Tibial nerve (tissue), 4 donors: ENCODE measurements around the gene ZNF74.
"Not testable (repeated sequence)": the region's sequence is repeated elsewhere in the genome, so short reads cannot be mapped to it uniquely, and the experiment has no call there.

Experiments used
- EP300 ChIP-seq, 2 donors: sonication (generic); formaldehyde crosslinking; IDR thresholded peaks; one replicate each; pipeline ENCODE4 v1.6.1; 2017; ENCODE audit warnings: antibody characterized with exemption in 2 of 2, mild to moderate bottlenecking in 1 of 2
- POLR2A ChIP-seq, 2 donors: fragments of 450-650 bp; IDR thresholded peaks; one replicate each; pipeline ENCODE4 v1.6.1; 2017; ENCODE audit warnings: antibody characterized with exemption in 2 of 2, mild to moderate bottlenecking in 2 of 2, moderate library complexity in 2 of 2
- TF ChIP-seq, protein P1 (sequence below), 5 experiments: fragments of 200-600 bp in 3 of 5; fragments of 450-650 bp in 2 of 5; sonication (generic) in 3 of 5; IDR thresholded peaks; one replicate each; pipeline ENCODE4 v1.5.1; 2016 to 2019; ENCODE audit warnings: antibody characterized with exemption in 5 of 5, mild to moderate bottlenecking in 3 of 5, moderate library complexity in 2 of 5

DNA sequence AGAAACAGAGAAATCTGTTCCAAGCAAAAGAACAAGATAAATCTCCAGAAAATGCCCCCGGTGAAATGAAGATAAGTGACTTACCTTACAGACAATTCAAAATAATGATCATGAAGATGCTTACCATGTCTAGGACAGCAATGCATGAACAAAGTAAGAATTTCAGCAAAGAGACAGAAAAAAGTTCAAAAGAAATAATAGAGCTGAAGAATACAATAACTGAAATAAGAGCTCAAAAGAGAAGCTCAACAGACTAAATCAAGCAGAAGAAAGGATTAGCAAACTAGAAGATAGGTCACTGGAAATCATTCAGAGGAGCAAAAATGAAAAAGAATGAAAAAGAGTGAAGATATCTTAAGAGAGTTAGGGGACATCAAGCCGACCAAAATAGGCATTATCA, 19.8 kb upstream of the ZNF74 start:
- not testable (repeated sequence) for TF ChIP-seq POLR2A, EP300 (IDR thresholded peaks at IDR 0.05)
- TF ChIP-seq, protein P1, sequence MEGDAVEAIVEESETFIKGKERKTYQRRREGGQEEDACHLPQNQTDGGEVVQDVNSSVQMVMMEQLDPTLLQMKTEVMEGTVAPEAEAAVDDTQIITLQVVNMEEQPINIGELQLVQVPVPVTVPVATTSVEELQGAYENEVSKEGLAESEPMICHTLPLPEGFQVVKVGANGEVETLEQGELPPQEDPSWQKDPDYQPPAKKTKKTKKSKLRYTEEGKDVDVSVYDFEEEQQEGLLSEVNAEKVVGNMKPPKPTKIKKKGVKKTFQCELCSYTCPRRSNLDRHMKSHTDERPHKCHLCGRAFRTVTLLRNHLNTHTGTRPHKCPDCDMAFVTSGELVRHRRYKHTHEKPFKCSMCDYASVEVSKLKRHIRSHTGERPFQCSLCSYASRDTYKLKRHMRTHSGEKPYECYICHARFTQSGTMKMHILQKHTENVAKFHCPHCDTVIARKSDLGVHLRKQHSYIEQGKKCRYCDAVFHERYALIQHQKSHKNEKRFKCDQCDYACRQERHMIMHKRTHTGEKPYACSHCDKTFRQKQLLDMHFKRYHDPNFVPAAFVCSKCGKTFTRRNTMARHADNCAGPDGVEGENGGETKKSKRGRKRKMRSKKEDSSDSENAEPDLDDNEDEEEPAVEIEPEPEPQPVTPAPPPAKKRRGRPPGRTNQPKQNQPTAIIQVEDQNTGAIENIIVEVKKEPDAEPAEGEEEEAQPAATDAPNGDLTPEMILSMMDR (IDR thresholded peaks at IDR 0.05): not testable (repeated sequence)
